HG03135 (cell line): Measurements from ENCODE around the gene PTPRN.

ENCODE experiments used
- ATAC-seq: cut with Tn5 transposase; IDR thresholded peaks from one replicate; pipeline ENCODE4 v1.9.1; 2021; ENCODE audit warnings: mild to moderate bottlenecking, moderate library complexity; ENCODE audit not compliant: unreplicated experiment

PTPRN gene

GRCh38 chr2:219246559-219246958, 62.6 kb downstream of the PTPRN start:
- ATAC-seq, result no peak

- no peak for ATAC-seq
Measured at GRCh38 chr2:219245899-219246230, 63.3 kb downstream of the PTPRN start.

DNA sequence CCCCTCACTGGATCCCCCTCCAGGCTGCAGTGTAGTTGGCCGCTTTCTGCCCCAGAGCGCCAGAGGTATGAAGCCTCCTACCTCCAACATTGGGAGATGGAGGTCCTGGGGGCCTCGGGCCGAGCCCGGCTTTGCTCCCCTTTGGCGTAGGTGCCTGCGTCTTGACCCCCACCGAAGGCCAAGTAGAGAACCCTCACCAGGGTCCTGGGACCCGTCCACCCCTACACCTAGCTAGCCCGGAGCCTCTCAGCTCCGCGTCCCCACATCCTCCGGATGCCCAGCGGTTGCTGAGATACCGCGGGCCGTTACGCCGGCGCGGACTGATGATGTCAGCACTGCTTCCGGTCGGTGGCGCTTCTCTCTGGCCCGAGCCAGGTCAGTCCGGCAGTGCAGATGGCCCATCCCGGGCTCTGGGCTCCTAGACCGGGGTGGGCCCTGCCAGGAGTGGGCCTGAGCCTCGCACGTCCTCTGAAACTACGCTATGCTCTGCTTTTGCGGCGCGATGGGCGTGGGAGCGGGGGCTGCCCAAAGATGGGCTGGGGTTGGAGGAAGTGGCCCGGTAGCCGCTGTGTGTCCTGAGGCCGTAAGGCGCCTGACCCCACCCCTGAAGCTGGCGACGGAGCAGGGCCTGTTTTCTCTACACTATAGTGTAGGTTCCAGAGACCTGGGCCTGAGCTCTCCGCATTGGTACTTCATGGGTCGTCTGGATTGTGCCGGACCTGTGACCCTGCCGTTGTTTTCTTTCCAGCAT, 63.9 kb downstream of the PTPRN start, which contains the start of the genes GLB1L and STK16:
Gene GLB1L (minus strand): TSS at position 297 of the 751 bp plus-strand sequence. CDS start 1,871 bp downstream, outside the sequence.
Gene STK16 (plus strand): TSS at position 332 of the 751 bp plus-strand sequence. CDS start 521 bp downstream, outside the sequence.
- peak; percentile 72 for ATAC-seq

- ATAC-seq, result no peak
Measured at GRCh38 chr2:219244789-219245147, 64.4 kb downstream of the PTPRN start.

- ATAC-seq, result no peak
Measured at GRCh38 chr2:219243291-219243761, 65.9 kb downstream of the PTPRN start.
